Activated CD4-positive, alpha-beta T cell treated with anti-CD3 and anti-CD28 coated beads, Interleukin-2, amount 10 ng/mL, durations not matched to agents 7 days and 5 days (primary cell): ENCODE measurements around the gene TRIM74. TPM values are rescaled to one million over a fixed set of nuclear protein-coding genes. Genes with fewer than 3 reads are reported as not detected.
"Not testable (repeated sequence)": the region's sequence is repeated elsewhere in the genome, so short reads cannot be mapped to it uniquely, and the experiment has no call there.

Experiments
- CTCF ChIA-PET: fragments of 350-600 bp; sonication (Branson Sonifier 250); formaldehyde crosslinking; loops from one replicate; lab custom pipeline; 2021; ENCODE audit warnings: antibody characterized with exemption; lab: Charles Lee
- POLR2A ChIA-PET: fragments of 350-600 bp; sonication (Branson Sonifier 250); formaldehyde crosslinking; loops from one replicate; lab custom pipeline; 2021; ENCODE audit warnings: antibody characterized with exemption; lab: Charles Lee
- DNase-seq: peaks from one replicate; pipeline ENCODE4 v3.0.0-alpha.2; 2020
- H3K27ac Mint-ChIP-seq: one replicate; pipeline ENCODE4 v1.8.0; 2021; ENCODE audit warnings: mild to moderate bottlenecking, moderate library complexity, mixed read lengths
- H3K27me3 Mint-ChIP-seq: one replicate; pipeline ENCODE4 v1.8.0; 2021; ENCODE audit warnings: mixed read lengths
- H3K36me3 Mint-ChIP-seq: one replicate; pipeline ENCODE4 v1.8.0; 2021; ENCODE audit warnings: low read depth, mixed read lengths
- H3K4me1 Mint-ChIP-seq: one replicate; pipeline ENCODE4 v1.8.0; 2021; ENCODE audit warnings: mixed read lengths
- H3K4me3 Mint-ChIP-seq: one replicate; pipeline ENCODE4 v1.8.0; 2021; ENCODE audit warnings: mild to moderate bottlenecking, moderate library complexity, mixed read lengths
- H3K9me3 Mint-ChIP-seq: one replicate; pipeline ENCODE4 v1.8.0; 2021; ENCODE audit warnings: mixed read lengths
- total RNA-seq, 2 experiments: library from RNA; stranded (reverse); gene quantifications; one replicate each; pipeline ENCODE4 v1.2.3, GENCODE V29; 2021

Gene TRIM74
- total RNA-seq, result 1 to 10 TPM; 1.2 to 1.5 TPM

GRCh38 chr7:72968980-72969516 is at the start of gene TRIM74:
Gene TRIM74, minus strand, starts transcription at chr7:72969466. Its CDS starts 3,309 bp downstream, at chr7:72966157.
- H3K9me3 Mint-ChIP-seq, H3K4me3 Mint-ChIP-seq, H3K36me3 Mint-ChIP-seq, H3K27ac Mint-ChIP-seq, H3K27me3 Mint-ChIP-seq, H3K4me1 Mint-ChIP-seq, POLR2A ChIA-PET, CTCF ChIA-PET, DNase-seq: not testable (repeated sequence)

GRCh38 chr7:73006491-73006890 is 37.2 kb upstream of the TRIM74 start:
- H3K36me3 Mint-ChIP-seq, CTCF ChIA-PET, H3K27ac Mint-ChIP-seq, H3K9me3 Mint-ChIP-seq, POLR2A ChIA-PET, H3K27me3 Mint-ChIP-seq, H3K4me1 Mint-ChIP-seq: not testable (repeated sequence)
- peak overlapping the region; percentile 41 for H3K4me3 Mint-ChIP-seq
- DNase-seq, result peak; percentile 4

GRCh38 chr7:73005693-73006447 is 36.6 kb upstream of the TRIM74 start:
- DNase-seq, result peak; percentile 85
- H3K27me3 Mint-ChIP-seq, CTCF ChIA-PET, H3K36me3 Mint-ChIP-seq, POLR2A ChIA-PET, H3K9me3 Mint-ChIP-seq, H3K4me1 Mint-ChIP-seq: not testable (repeated sequence)
- Mint-ChIP-seq H3K4me3 (peak overlapping the region; percentile 86), H3K27ac (peak overlapping the region; percentile 96)

- POLR2A ChIA-PET, H3K9me3 Mint-ChIP-seq, H3K4me1 Mint-ChIP-seq, H3K36me3 Mint-ChIP-seq, CTCF ChIA-PET, H3K27me3 Mint-ChIP-seq: not testable (repeated sequence)
- H3K27ac Mint-ChIP-seq, result peak overlapping the region; percentile 96
- peak overlapping the region; percentile 86 for H3K4me3 Mint-ChIP-seq
- DNase-seq, result peak; percentile 62
These were observed 36.1 kb upstream of the TRIM74 start for GRCh38 chr7:73005356-73005692.

- H3K4me1 Mint-ChIP-seq, H3K27ac Mint-ChIP-seq, CTCF ChIA-PET, DNase-seq, H3K4me3 Mint-ChIP-seq, H3K27me3 Mint-ChIP-seq, H3K36me3 Mint-ChIP-seq, H3K9me3 Mint-ChIP-seq, POLR2A ChIA-PET: not testable (repeated sequence)
These were observed 28.7 kb upstream of the TRIM74 start for GRCh38 chr7:72997887-72998468.

GRCh38 chr7:72997447-72997846 is 28.2 kb upstream of the TRIM74 start:
- CTCF ChIA-PET, result not testable (repeated sequence)

GRCh38 chr7:72995484-72995883 is 26.2 kb upstream of the TRIM74 start:
- POLR2A ChIA-PET, H3K36me3 Mint-ChIP-seq, H3K4me3 Mint-ChIP-seq, CTCF ChIA-PET, DNase-seq, H3K4me1 Mint-ChIP-seq, H3K9me3 Mint-ChIP-seq, H3K27ac Mint-ChIP-seq, H3K27me3 Mint-ChIP-seq: not testable (repeated sequence)

More at GRCh38 chr7:72997447-72997846, 28.2 kb upstream of the TRIM74 start:
- H3K9me3 Mint-ChIP-seq, H3K4me3 Mint-ChIP-seq, DNase-seq, H3K27me3 Mint-ChIP-seq, POLR2A ChIA-PET, H3K27ac Mint-ChIP-seq, H3K4me1 Mint-ChIP-seq, H3K36me3 Mint-ChIP-seq: not testable (repeated sequence)

GRCh38 chr7:72990146-72990913 is 21.1 kb upstream of the TRIM74 start:
- H3K36me3 Mint-ChIP-seq, H3K27me3 Mint-ChIP-seq, POLR2A ChIA-PET, H3K4me1 Mint-ChIP-seq, DNase-seq, H3K4me3 Mint-ChIP-seq, H3K27ac Mint-ChIP-seq, H3K9me3 Mint-ChIP-seq, CTCF ChIA-PET: not testable (repeated sequence)

GRCh38 chr7:72982084-72982483 is 12.8 kb upstream of the TRIM74 start:
- POLR2A ChIA-PET, H3K9me3 Mint-ChIP-seq: not testable (repeated sequence)

GRCh38 chr7:72980382-72980781 is 11.1 kb upstream of the TRIM74 start:
- DNase-seq, POLR2A ChIA-PET, H3K9me3 Mint-ChIP-seq, H3K4me3 Mint-ChIP-seq, CTCF ChIA-PET, H3K4me1 Mint-ChIP-seq, H3K27ac Mint-ChIP-seq, H3K27me3 Mint-ChIP-seq, H3K36me3 Mint-ChIP-seq: not testable (repeated sequence)

More at GRCh38 chr7:72982084-72982483, 12.8 kb upstream of the TRIM74 start:
- H3K4me3 Mint-ChIP-seq, CTCF ChIA-PET, H3K4me1 Mint-ChIP-seq, H3K27ac Mint-ChIP-seq, H3K27me3 Mint-ChIP-seq, DNase-seq, H3K36me3 Mint-ChIP-seq: not testable (repeated sequence)

- H3K4me1 Mint-ChIP-seq, POLR2A ChIA-PET, H3K36me3 Mint-ChIP-seq, H3K4me3 Mint-ChIP-seq, DNase-seq, H3K27ac Mint-ChIP-seq, CTCF ChIA-PET, H3K27me3 Mint-ChIP-seq, H3K9me3 Mint-ChIP-seq: not testable (repeated sequence)
These were observed 7.2 kb upstream of the TRIM74 start for GRCh38 chr7:72976434-72976833.

GRCh38 chr7:72975656-72976286 is 6.5 kb upstream of the TRIM74 start:
- H3K9me3 Mint-ChIP-seq, CTCF ChIA-PET, DNase-seq, H3K36me3 Mint-ChIP-seq, H3K4me3 Mint-ChIP-seq, H3K27me3 Mint-ChIP-seq, H3K27ac Mint-ChIP-seq, H3K4me1 Mint-ChIP-seq, POLR2A ChIA-PET: not testable (repeated sequence)

- H3K4me1 Mint-ChIP-seq, DNase-seq, H3K9me3 Mint-ChIP-seq, H3K36me3 Mint-ChIP-seq, POLR2A ChIA-PET, H3K27me3 Mint-ChIP-seq, H3K4me3 Mint-ChIP-seq, CTCF ChIA-PET, H3K27ac Mint-ChIP-seq: not testable (repeated sequence)
These were observed 5.5 kb upstream of the TRIM74 start for GRCh38 chr7:72974781-72975180.
